AG04449 (cell line): ENCODE data around the gene ZFAND4.
"Not testable (repeated sequence)": the region's sequence is repeated elsewhere in the genome, so short reads cannot be mapped to it uniquely, and the experiment has no call there.

Experiments
- CTCF ChIA-PET: fragments of 350-600 bp; formaldehyde crosslinking; extraction: SDS; loops from one replicate; lab custom pipeline; 2021; ENCODE audit warnings: antibody characterized with exemption; lab: Yijun Ruan, JAX
- POLR2A ChIA-PET: fragments of 400-600, 350-600 bp; formaldehyde crosslinking; extraction: SDS; loops from one replicate; lab custom pipeline; 2020; ENCODE audit warnings: antibody characterized with exemption, inconsistent platforms; lab: Yijun Ruan, JAX
- DNase-seq: peaks from one replicate; pipeline ENCODE4 v3.0.0-alpha.2; 2010; ENCODE audit warnings: low read depth, low spot score
- H3K4me3 ChIP-seq: 2 replicates; pipeline ENCODE4 v1.5.1; 2011; ENCODE audit warnings: low read depth, mild to moderate bottlenecking, control low read depth, low read length
- TF ChIP-seq, protein P1 (sequence below): IDR thresholded peaks from one replicate; pipeline ENCODE4 v1.5.1; 2011; ENCODE audit warnings: mild to moderate bottlenecking, moderate library complexity, low read length, control low read depth, inconsistent platforms; ENCODE audit not compliant: insufficient read depth; ENCODE audit errors: missing control alignments

The ZFAND4 gene

DNA sequence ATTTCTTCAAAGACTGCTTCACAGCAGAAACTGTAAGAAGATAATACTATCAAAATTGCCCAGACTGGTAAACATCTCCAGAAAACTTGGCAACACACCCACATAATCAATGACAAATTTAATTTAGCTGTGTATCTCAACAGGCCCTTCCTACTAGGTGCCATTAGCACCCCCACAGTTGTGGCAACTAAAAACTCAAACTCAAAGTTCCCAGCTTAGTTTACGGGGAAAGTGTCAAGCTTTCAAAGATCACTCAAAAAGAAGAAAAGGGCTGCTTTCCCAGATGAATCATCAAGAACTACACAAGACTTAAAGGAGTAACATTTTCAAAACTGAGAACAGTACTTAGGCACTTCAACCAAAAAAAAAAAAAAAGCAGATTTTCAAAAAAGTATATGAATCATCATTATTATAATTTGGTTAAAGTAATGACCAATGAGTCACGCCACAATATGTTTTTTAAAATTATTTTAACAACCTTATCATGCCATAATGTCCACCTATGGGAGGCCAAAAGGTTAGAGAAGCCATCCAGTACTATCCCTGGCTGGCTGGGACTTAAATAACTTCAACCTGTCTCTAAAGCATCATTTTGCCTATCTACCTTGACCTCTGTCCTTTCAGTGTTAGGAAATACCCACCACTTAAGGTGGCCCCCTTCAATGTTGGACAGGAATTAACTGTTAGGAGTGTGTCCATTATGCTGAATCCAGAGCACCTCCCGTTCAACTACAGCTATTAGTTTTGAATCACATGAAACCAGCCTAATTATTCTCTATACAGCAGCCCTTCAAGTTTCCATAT lies 90.8 kb downstream of the ZFAND4 start:
- no peak for DNase-seq
- H3K4me3 ChIP-seq: no peak overlapping the region
- POLR2A ChIA-PET: no interaction called here
- CTCF ChIA-PET: interaction anchor here (1.6 kb wide), 1 partner anchor 12 kb away, joined by 5 read pairs; no protein-coding TSS in a partner anchor
- TF ChIP-seq, protein P1, sequence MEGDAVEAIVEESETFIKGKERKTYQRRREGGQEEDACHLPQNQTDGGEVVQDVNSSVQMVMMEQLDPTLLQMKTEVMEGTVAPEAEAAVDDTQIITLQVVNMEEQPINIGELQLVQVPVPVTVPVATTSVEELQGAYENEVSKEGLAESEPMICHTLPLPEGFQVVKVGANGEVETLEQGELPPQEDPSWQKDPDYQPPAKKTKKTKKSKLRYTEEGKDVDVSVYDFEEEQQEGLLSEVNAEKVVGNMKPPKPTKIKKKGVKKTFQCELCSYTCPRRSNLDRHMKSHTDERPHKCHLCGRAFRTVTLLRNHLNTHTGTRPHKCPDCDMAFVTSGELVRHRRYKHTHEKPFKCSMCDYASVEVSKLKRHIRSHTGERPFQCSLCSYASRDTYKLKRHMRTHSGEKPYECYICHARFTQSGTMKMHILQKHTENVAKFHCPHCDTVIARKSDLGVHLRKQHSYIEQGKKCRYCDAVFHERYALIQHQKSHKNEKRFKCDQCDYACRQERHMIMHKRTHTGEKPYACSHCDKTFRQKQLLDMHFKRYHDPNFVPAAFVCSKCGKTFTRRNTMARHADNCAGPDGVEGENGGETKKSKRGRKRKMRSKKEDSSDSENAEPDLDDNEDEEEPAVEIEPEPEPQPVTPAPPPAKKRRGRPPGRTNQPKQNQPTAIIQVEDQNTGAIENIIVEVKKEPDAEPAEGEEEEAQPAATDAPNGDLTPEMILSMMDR: no peak

DNA sequence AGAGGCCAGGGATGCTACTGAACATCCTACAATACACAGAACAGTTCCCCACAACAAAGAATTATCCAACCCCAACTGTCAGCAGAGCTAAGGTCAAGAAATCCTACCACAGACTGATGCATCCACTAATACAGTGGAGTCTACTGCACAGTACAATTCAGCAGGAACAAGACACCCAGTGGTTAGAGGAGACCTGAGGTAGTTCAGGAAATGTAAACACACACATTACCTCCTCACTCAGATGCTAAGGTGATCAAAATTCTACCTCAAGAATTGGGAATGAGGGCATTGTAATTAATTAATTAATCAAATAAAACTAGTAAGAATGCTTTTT lies 91.4 kb downstream of the ZFAND4 start:
- CTCF ChIA-PET: interaction anchor here (0.6 to 1.6 kb wide), 2 partner anchors 13 to 331 kb away, joined by 4 to 5 read pairs; no protein-coding TSS in a partner anchor
- POLR2A ChIA-PET: no interaction called here
- TF ChIP-seq, protein P1: no peak
- no peak overlapping the region for H3K4me3 ChIP-seq
- DNase-seq: no peak

DNA sequence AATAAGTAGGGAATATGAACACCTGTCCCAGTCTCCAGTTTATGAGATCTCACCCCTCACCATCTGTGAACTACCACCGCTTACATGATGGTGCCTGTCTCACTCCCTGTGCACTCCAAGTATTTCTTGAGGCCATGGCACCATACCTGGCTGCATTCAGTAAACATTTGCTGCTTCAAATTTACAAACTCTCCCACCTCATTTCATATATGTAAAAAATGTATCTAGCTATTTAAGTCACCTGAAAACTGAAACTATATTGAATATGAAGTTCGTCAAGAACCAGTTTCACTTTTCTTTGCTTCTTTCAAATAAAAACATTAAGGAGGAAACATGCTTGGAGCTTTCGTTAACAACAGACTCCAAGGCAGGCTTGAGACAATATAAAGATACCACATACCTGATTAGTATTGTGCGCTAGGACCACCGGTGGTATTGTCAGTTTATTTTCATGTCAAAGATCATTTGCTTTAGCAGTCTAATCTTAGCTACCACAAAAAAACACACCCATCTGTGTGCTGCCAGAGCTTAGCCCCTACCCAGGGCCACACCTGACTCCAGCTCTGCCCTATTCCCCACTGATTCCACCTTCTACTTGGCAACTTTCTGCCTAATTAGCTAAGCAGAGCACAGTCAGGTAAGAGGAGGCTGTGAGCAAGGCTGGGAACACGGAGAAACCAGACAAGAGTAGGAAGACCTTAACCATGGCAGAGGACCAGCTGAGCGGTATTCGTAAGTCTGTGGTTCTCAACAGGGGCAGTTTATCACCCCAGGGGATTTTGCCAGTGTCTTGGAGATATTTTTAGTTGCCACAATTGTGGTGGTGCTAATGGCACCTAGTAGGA lies 92.0 kb downstream of the ZFAND4 start:
- CTCF ChIA-PET: interaction anchor here (0.6 to 1.6 kb wide), 2 partner anchors 13 to 331 kb away, joined by 4 to 5 read pairs; no protein-coding TSS in a partner anchor
- TF ChIP-seq, protein P1: no peak
- DNase-seq: no peak
- POLR2A ChIA-PET: no interaction called here
- no peak overlapping the region for H3K4me3 ChIP-seq

DNA sequence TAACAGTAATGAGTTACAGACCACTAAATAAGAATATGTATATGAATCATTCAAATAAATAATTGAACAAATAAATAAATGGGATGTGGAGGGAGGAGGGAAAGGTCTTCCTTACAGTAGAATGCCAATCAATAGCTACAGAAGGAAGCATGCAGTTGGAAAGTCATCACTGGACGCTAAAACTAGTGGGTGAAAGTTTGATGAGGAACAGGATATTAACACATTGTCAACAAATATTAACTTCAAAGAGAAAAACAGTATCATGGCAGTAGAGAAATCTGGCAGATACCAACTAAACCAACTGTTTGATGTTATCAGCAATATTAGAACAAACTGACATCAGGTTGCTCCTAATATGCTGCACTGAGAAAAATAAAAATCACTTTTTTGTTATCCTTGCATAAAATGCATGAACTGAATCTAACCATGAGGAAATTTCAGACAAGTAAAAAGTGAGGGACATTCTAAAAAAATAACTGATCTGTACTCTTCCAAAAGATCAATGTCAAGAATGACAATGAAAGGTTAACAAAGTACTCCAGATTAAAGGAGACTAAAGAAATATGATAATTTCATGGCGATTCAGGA lies 94.1 kb downstream of the ZFAND4 start:
- TF ChIP-seq, protein P1: no peak
- ChIA-PET POLR2A (no interaction called here), CTCF (no interaction called here)
- DNase-seq: no peak
- H3K4me3 ChIP-seq: no peak overlapping the region

DNA sequence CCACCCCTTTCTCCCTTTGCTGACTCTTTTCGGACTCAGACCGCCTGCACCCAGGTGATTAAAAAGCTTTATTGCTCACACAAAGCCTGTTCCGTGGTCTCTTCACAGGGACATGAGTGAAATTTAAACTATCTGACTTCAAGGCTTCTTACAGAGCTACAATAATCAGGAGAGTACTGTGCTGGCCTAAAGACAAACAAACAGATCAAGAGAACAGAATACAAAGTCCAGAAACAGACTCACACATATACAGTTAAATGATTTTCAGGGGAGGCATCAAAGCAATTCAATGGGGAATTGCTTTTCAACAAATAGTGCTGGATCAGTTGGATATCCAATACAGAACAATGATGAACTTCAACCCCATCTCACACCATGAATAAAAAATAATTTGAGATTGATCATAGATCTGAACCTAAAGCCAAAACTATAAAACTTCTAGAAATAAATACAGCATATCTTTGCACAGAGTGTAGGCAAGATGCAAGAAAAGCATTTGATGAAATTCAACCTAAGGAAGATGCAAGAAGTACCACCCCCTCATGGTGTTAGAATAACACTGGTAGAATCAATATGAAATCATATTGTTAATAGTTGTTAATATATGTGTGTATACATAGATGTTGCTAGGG lies 96.5 kb downstream of the ZFAND4 start:
- TF ChIP-seq, protein P1: no peak
- no peak for DNase-seq
- CTCF ChIA-PET: interaction anchor here (0.6 kb wide), 1 partner anchor 27 kb away, joined by 4 read pairs; no protein-coding TSS in a partner anchor
- POLR2A ChIA-PET: no interaction called here
- no peak overlapping the region for H3K4me3 ChIP-seq

DNA sequence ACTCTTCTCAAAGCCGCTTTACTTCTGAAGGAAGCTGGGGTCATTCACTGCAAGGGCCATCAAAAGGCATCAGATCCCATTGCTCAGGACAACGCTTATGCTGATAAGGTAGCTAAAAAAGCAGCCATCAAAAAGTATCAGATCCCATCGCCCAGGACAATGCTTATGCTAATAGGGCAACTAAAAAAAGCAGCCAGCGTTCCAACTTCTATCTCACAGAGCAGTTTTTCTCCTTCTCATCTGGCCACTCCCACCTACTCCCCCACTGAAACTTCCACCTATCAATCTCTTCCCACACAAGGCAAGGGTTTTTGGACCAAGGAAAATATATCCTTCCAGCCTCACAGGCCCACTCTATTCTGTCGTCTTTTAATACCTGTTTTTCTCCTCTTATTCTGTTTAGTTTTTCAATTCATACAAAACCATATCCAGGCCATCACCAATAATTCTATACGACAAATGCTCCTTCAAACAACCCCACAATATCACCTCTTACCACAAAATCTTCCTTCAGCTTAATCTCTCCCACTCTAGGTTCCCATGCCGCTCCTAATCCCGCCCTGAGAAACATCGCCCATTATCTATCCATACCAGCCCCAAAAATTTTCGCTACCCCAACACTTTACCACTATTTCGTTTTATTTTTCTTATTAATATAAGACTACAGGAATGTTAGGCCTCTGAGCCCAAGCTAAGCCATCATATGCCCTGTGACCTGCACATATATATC lies 97.4 kb downstream of the ZFAND4 start:
- H3K4me3 ChIP-seq, POLR2A ChIA-PET, DNase-seq: not testable (repeated sequence)
- CTCF ChIA-PET: interaction anchor here (0.6 kb wide), 1 partner anchor 28 kb away, joined by 4 read pairs; no protein-coding TSS in a partner anchor
